Fibroblast of the aortic adventitia (primary cell): ENCODE data around the gene ARHGAP26. TPM values are rescaled to one million over a fixed set of nuclear protein-coding genes. Genes with fewer than 3 reads are reported as not detected.
A peak's percentile ranks its signal among the peaks of the same experiment; 100 is the strongest.

ENCODE experiments used
- DNase-seq: peaks from one replicate; pipeline ENCODE4 v3.0.0-alpha.2; 2010; ENCODE audit warnings: low read depth
- H3K4me3 ChIP-seq: 2 replicates; pipeline ENCODE4 v1.5.1; 2011; ENCODE audit warnings: low read depth, mild to moderate bottlenecking, control low read depth, low read length, moderate library complexity
- total RNA-seq: library from RNA; depleted of rRNA; stranded (reverse); fragments of >200 nt; gene quantifications from 2 replicates; pipeline ENCODE4 v1.2.3, GENCODE V29; 2012; ENCODE audit warnings: low replicate concordance
- TF ChIP-seq, protein P1 (sequence below): IDR thresholded peaks from 2 replicates; pipeline ENCODE4 v1.5.1; 2011; ENCODE audit warnings: mild to moderate bottlenecking, low read length, control low read depth, inconsistent platforms; ENCODE audit not compliant: insufficient read depth

Gene ARHGAP26
- total RNA-seq = 9.0 and 15.2 TPM in 2 replicates

GRCh38 chr5:142769793-142770649 is at the start of gene ARHGAP26:
TSS of gene ARHGAP26 (plus strand) at chr5:142770377. CDS start at chr5:142770762, 385 bp downstream.
- TF ChIP-seq, protein P1, sequence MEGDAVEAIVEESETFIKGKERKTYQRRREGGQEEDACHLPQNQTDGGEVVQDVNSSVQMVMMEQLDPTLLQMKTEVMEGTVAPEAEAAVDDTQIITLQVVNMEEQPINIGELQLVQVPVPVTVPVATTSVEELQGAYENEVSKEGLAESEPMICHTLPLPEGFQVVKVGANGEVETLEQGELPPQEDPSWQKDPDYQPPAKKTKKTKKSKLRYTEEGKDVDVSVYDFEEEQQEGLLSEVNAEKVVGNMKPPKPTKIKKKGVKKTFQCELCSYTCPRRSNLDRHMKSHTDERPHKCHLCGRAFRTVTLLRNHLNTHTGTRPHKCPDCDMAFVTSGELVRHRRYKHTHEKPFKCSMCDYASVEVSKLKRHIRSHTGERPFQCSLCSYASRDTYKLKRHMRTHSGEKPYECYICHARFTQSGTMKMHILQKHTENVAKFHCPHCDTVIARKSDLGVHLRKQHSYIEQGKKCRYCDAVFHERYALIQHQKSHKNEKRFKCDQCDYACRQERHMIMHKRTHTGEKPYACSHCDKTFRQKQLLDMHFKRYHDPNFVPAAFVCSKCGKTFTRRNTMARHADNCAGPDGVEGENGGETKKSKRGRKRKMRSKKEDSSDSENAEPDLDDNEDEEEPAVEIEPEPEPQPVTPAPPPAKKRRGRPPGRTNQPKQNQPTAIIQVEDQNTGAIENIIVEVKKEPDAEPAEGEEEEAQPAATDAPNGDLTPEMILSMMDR = peak; percentile 36
- DNase-seq = peak; percentile 92
- H3K4me3 ChIP-seq = peak within 1 kb of the TSS; percentile 92

DNA sequence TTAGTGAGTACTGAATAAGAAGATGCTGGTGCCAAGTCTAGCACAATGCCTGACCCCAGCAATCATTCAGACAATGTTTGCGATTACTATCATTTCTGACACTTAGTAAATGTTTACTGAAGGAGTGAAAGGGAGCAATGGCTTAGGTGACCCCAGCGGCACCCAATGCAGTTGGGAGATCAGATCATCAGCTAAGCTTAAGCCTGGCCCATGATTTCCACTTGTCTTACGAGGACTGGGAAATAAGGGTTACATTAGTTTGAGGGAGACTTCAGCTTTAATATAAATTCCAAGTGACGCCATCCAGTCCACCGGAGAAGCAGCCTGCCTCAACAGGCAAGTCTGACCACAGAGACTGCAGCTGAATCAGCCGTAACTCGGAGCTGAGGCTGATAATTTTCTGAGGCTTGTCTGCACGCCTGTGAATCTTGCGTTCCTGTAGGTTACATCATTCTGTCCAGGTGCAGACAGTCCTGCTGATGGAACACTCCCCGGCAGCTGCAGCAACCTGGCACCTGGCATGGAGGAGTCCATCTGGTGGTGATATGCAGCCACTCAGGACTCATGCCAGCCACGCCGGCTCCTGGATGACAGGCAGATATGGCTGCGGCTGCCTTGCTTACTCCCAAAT is 49.4 kb upstream of the ARHGAP26 start:
- no peak for DNase-seq
- TF ChIP-seq, protein P1 = no peak
- no peak overlapping the region for H3K4me3 ChIP-seq

DNA sequence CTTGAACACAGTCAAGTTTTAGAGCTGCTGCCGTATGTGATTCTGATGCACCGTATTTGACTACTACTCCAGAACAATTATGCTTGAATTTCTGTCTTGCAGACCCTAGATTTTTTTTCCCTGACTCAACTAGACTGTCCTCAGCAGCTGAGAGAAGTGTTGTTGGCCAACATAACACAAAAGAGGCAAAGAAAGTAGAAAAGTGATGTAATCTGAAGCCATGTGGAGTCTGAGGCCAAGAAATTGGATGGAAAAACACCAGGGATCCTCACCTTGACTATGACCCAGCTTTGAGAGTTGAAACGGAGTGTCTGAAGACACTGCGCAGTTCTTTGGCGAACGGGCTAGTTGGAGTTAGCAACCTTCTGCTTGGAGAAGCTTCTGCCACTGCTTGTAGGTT is 48.0 kb upstream of the ARHGAP26 start:
- peak; percentile 44 for DNase-seq
- H3K4me3 ChIP-seq = no peak overlapping the region
- TF ChIP-seq, protein P1 = no peak

DNA sequence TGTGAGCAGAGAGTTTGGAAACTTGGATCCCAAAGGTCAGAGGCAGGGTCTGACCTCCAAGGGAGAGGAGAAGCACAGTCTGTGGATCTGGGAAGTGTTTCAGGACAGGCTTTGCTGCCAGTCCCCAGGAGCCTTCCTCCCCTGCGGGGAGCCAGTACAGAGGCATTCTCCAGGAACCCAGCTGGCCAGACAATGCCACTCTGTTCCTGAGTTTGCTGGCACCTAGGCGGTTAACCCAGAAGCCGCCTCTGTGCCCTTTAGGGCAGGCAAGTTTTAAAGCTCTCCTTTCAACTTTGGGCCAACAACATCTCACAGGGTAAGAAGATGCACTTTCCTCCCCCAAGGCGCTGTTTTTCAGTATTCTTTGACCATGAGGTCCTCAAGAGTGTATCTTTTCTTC is 47.3 kb upstream of the ARHGAP26 start:
- TF ChIP-seq, protein P1 = no peak
- no peak for DNase-seq
- no peak overlapping the region for H3K4me3 ChIP-seq

- TF ChIP-seq, protein P1 = no peak
- no peak for DNase-seq
- H3K4me3 ChIP-seq = no peak overlapping the region
Measured at GRCh38 chr5:142724821-142725220, 45.4 kb upstream of the ARHGAP26 start.

- TF ChIP-seq, protein P1 = no peak
- DNase-seq = peak; percentile 40
- no peak overlapping the region for H3K4me3 ChIP-seq
Measured at GRCh38 chr5:142725231-142726187, 44.7 kb upstream of the ARHGAP26 start.
